ENCODE measurements around the gene OR56A5. TPM values are rescaled to one million over a fixed set of nuclear protein-coding genes. Genes with fewer than 3 reads are reported as not detected.

Gene OR56A5
- polyA plus RNA-seq (2013, experiment 1 of 2), result not detected
- polyA plus RNA-seq (2013, experiment 2 of 2), result not detected

DNA sequence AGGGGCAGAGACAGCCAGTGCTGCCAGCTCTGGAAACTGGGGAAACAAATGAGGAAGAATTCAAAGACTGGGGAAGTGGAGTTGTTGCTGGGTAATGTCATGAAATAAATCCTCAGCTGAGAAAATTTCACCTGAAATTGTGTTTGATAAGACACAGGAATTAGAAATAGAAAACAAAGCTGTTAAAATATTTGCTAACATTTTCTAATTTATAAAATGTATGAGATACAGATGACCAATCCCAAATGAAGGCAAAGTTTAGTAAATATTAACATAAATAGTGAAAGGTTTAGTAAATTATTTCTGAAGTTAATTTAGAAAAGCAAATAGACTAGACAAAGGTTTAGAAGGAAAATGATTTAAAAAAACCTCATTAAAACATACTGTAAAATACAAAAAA is at the start of gene OR56A5:
OR56A5 (minus strand) TSS at position 101 of the 400 bp plus-strand sequence; CDS start at position 101, 0 bp downstream.
- Histone ChIP-seq H3K23ac (ENCODE audit: low read length) (no peak within 1 kb of the TSS), H2BK120ac (ENCODE audit: low read depth, low read length) (no peak within 1 kb of the TSS), H3K27me3 (ENCODE audit: insufficient read depth, low read length, poor library complexity) (no peaks in the 10 kb centered on the region), H3K36me3 (ENCODE audit: control insufficient read depth, insufficient read depth, low read length) (no peaks in the 10 kb centered on the region), H4K8ac (ENCODE audit: low read depth, low read length) (no peak within 1 kb of the TSS), H3K4me1 (ENCODE audit: control insufficient read depth, low read depth, low read length) (no peaks in the 10 kb centered on the region), H3K4me2 (ENCODE audit: low read length) (no peak within 1 kb of the TSS), H3K4me3 (ENCODE audit: low read length) (no peak within 1 kb of the TSS), H3K9ac (ENCODE audit: low read length) (no peak within 1 kb of the TSS), H3K79me1 (ENCODE audit: low read length) (no peaks in the 10 kb centered on the region), H4K5ac (ENCODE audit: low read length) (no peak within 1 kb of the TSS), H3K4ac (ENCODE audit: low read depth, low read length) (no peak within 1 kb of the TSS), H2BK5ac (ENCODE audit: low read length) (no peak within 1 kb of the TSS), H3K79me2 (ENCODE audit: control insufficient read depth, insufficient read depth, low read length) (no peaks in the 10 kb centered on the region), H3K56ac (ENCODE audit: low read length) (no peak within 1 kb of the TSS), H2AK5ac (ENCODE audit: low read length) (no peak within 1 kb of the TSS), H2BK15ac (replicated peaks; ENCODE audit: low read depth) (no peak within 1 kb of the TSS), H3K18ac (ENCODE audit: low read length) (no peak within 1 kb of the TSS), H3K27ac (ENCODE audit: low read depth, low read length) (no peak within 1 kb of the TSS)
- DNase-seq, result no peak

DNA sequence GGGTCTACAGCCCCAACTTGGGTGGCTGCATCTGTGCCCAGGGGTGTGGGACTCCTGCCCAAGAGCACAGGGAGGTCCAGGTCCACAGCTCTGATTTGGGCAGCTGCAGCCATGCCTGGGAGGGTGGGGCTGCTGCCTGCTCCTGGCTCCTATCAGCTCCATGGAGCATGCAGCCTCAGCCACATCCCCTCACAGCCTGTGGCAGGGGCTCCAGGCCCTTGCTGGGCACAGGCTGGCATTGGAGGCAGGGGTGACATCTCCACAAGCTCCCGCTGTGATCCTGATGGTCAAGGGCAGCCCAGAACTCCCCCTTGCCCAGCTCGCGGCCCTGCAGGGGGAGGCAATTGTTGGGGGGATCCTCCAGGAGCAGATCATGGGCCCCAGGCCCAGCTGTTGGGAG is 44.7 kb upstream of the OR56A5 start:
- no peak for DNase-seq
- Histone ChIP-seq H3K79me1 (ENCODE audit: low read length) (no peaks in the 10 kb centered on the region), H3K4me1 (ENCODE audit: control insufficient read depth, low read depth, low read length) (no peaks in the 10 kb centered on the region), H2BK5ac (ENCODE audit: low read length) (no peak overlapping the region), H3K36me3 (ENCODE audit: control insufficient read depth, insufficient read depth, low read length) (no peaks in the 10 kb centered on the region), H3K27me3 (ENCODE audit: insufficient read depth, low read length, poor library complexity) (no peaks in the 10 kb centered on the region), H3K56ac (ENCODE audit: low read length) (no peak overlapping the region), H3K4me2 (ENCODE audit: low read length) (no peak overlapping the region), H3K4me3 (ENCODE audit: low read length) (no peak overlapping the region), H3K79me2 (ENCODE audit: control insufficient read depth, insufficient read depth, low read length) (no peaks in the 10 kb centered on the region), H2BK120ac (ENCODE audit: low read depth, low read length) (no peak overlapping the region), H3K23ac (ENCODE audit: low read length) (no peak overlapping the region), H3K18ac (ENCODE audit: low read length) (no peak overlapping the region), H4K8ac (ENCODE audit: low read depth, low read length) (no peak overlapping the region), H2AK5ac (ENCODE audit: low read length) (no peak overlapping the region), H2BK15ac (replicated peaks; ENCODE audit: low read depth) (no peak overlapping the region), H3K4ac (ENCODE audit: low read depth, low read length) (no peak overlapping the region), H3K9ac (ENCODE audit: low read length) (no peak overlapping the region), H4K5ac (ENCODE audit: low read length) (no peak overlapping the region), H3K27ac (ENCODE audit: low read depth, low read length) (no peak overlapping the region)
- WGBS (ENCODE audit: extremely low coverage, insufficient coverage, low lambda C conversion rate), result no CpG with 5 or more reads among the region's 3 CpGs

DNA sequence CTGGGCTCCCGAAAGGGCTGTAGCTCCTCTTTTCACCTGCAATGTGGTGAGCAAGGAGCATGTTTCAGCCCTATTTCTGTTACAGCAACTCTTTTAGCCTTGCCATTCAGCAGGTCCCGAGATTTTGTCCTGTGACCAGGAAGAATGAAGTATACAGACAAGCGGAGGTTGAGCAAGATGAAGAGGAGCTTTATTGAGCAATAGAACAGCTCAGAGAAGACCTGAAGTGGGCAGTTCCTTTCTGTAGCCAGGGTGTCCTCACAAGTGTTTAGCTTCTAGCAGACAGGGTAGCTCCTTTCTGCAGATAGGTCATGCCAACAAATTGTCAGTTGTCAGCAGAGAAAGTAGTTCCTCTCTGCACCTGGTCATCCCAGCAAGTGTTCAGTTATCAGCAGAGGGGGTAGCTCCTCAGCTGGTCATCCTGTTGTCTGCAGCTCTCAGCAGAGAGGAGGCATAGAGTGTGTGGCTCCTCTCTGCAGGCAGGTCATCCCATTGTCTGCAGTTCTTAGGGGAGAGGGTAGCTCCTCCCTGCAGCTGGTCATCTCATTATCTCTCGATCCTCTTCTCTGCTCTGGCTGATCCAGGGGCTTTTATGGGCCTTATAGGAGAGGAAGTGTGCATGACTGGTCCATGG is 43.9 kb upstream of the OR56A5 start:
- WGBS (ENCODE audit: extremely low coverage, insufficient coverage, low lambda C conversion rate), result no CpG with 5 or more reads among the region's 4 CpGs
- H3K79me1 ChIP-seq (ENCODE audit: low read length), result no peaks in the 10 kb centered on the region
- H2BK5ac ChIP-seq (ENCODE audit: low read length), result no peak overlapping the region

DNA sequence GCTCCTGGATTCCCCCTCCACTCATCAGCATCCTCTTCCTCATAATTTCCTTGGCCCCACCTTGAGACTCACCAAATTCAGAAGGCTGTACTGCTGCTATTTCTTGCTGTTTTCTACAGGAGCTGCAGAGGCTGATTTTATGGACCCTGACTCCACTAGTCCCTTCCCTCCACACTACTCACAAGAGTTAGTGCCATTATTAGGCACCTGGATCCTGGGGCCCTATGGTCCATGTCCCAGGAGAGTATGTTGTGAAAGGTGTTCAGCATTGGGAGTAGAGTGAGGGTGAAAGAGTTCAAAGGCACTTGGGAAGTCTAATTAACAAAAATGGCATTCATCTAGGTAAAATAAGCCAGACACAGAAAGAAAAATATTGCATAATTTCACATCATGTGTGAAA is 38.6 kb upstream of the OR56A5 start, which contains the start of gene OR56A4:
OR56A4 (minus strand) TSS at position 101 of the 400 bp plus-strand sequence. CDS start 3,954 bp downstream, outside the sequence.
- no peak within 1 kb of the TSS for H3K4ac ChIP-seq (ENCODE audit: low read depth, low read length)
- H3K56ac ChIP-seq (ENCODE audit: low read length), result no peak within 1 kb of the TSS
- no peaks in the 10 kb centered on the region for H3K27me3 ChIP-seq (ENCODE audit: insufficient read depth, low read length, poor library complexity)
- H3K79me2 ChIP-seq (ENCODE audit: control insufficient read depth, insufficient read depth, low read length), result no peaks in the 10 kb centered on the region
- no peak within 1 kb of the TSS for H2BK5ac ChIP-seq (ENCODE audit: low read length)
- DNase-seq, result no peak
- H2BK120ac ChIP-seq (ENCODE audit: low read depth, low read length), result no peak within 1 kb of the TSS
- H3K18ac ChIP-seq (ENCODE audit: low read length), result no peak within 1 kb of the TSS
- H3K4me1 ChIP-seq (ENCODE audit: control insufficient read depth, low read depth, low read length), result no peaks in the 10 kb centered on the region
- no peak within 1 kb of the TSS for H3K27ac ChIP-seq (ENCODE audit: low read depth, low read length)
- H3K79me1 ChIP-seq (ENCODE audit: low read length), result no peaks in the 10 kb centered on the region
- no peak within 1 kb of the TSS for H3K4me3 ChIP-seq (ENCODE audit: low read length)
- no peak within 1 kb of the TSS for H2AK5ac ChIP-seq (ENCODE audit: low read length)
- no peaks in the 10 kb centered on the region for H3K36me3 ChIP-seq (ENCODE audit: control insufficient read depth, insufficient read depth, low read length)
- H3K9ac ChIP-seq (ENCODE audit: low read length), result no peak within 1 kb of the TSS
- no peak within 1 kb of the TSS for H3K4me2 ChIP-seq (ENCODE audit: low read length)
- H2BK15ac ChIP-seq (replicated peaks; ENCODE audit: low read depth), result no peak within 1 kb of the TSS
- H3K23ac ChIP-seq (ENCODE audit: low read length), result no peak within 1 kb of the TSS
- H4K5ac ChIP-seq (ENCODE audit: low read length), result no peak within 1 kb of the TSS
- H4K8ac ChIP-seq (ENCODE audit: low read depth, low read length), result no peak within 1 kb of the TSS

More for the DNA sequence above, 43.9 kb upstream of the OR56A5 start:
- no peak overlapping the region for H2BK15ac ChIP-seq (replicated peaks; ENCODE audit: low read depth)
- H4K5ac ChIP-seq (ENCODE audit: low read length), result no peak overlapping the region
- no peak overlapping the region for H4K8ac ChIP-seq (ENCODE audit: low read depth, low read length)
- H3K9ac ChIP-seq (ENCODE audit: low read length), result no peak overlapping the region
- no peak overlapping the region for H3K4ac ChIP-seq (ENCODE audit: low read depth, low read length)
- H3K18ac ChIP-seq (ENCODE audit: low read length), result no peak overlapping the region
- no peak overlapping the region for H3K56ac ChIP-seq (ENCODE audit: low read length)
- no peak overlapping the region for H3K4me3 ChIP-seq (ENCODE audit: low read length)
- H3K27ac ChIP-seq (ENCODE audit: low read depth, low read length), result no peak overlapping the region
- H2AK5ac ChIP-seq (ENCODE audit: low read length), result no peak overlapping the region
- H3K79me2 ChIP-seq (ENCODE audit: control insufficient read depth, insufficient read depth, low read length), result no peaks in the 10 kb centered on the region
- H2BK120ac ChIP-seq (ENCODE audit: low read depth, low read length), result no peak overlapping the region
- no peak overlapping the region for H3K4me2 ChIP-seq (ENCODE audit: low read length)
- no peaks in the 10 kb centered on the region for H3K36me3 ChIP-seq (ENCODE audit: control insufficient read depth, insufficient read depth, low read length)
- H3K23ac ChIP-seq (ENCODE audit: low read length), result no peak overlapping the region
- no peaks in the 10 kb centered on the region for H3K27me3 ChIP-seq (ENCODE audit: insufficient read depth, low read length, poor library complexity)
- DNase-seq, result peak; percentile 3
- no peaks in the 10 kb centered on the region for H3K4me1 ChIP-seq (ENCODE audit: control insufficient read depth, low read depth, low read length)

DNA sequence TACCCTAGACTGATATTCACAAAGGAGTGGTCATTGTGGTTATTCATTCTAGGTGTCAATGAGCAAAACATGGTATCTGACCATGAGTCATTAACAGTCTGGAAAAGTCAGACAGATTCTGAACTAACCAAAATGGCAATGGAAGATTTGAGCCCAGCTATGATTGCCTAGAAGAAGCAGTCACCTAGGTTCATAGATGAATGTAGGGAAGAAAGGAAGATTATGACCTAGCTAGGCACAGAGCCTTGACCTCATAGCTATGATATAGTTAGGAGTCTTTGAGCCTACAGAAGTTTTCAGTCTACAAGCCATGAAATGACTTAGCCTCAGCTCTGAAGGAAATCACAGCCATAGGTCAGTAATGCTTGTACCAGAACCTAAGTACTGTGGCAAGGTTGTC is 38.1 kb upstream of the OR56A5 start:
- Histone ChIP-seq H2BK5ac (ENCODE audit: low read length) (no peak overlapping the region), H3K4ac (ENCODE audit: low read depth, low read length) (no peak overlapping the region), H3K9ac (ENCODE audit: low read length) (no peak overlapping the region), H3K56ac (ENCODE audit: low read length) (no peak overlapping the region), H3K27ac (ENCODE audit: low read depth, low read length) (no peak overlapping the region), H2BK120ac (ENCODE audit: low read depth, low read length) (no peak overlapping the region), H3K4me3 (ENCODE audit: low read length) (no peak overlapping the region), H4K8ac (ENCODE audit: low read depth, low read length) (no peak overlapping the region), H3K4me2 (ENCODE audit: low read length) (no peak overlapping the region), H3K36me3 (ENCODE audit: control insufficient read depth, insufficient read depth, low read length) (no peaks in the 10 kb centered on the region), H2AK5ac (ENCODE audit: low read length) (no peak overlapping the region), H3K27me3 (ENCODE audit: insufficient read depth, low read length, poor library complexity) (no peaks in the 10 kb centered on the region), H4K5ac (ENCODE audit: low read length) (no peak overlapping the region), H3K23ac (ENCODE audit: low read length) (no peak overlapping the region), H3K79me2 (ENCODE audit: control insufficient read depth, insufficient read depth, low read length) (no peaks in the 10 kb centered on the region), H2BK15ac (replicated peaks; ENCODE audit: low read depth) (no peak overlapping the region), H3K4me1 (ENCODE audit: control insufficient read depth, low read depth, low read length) (no peaks in the 10 kb centered on the region), H3K79me1 (ENCODE audit: low read length) (no peaks in the 10 kb centered on the region), H3K18ac (ENCODE audit: low read length) (no peak overlapping the region)
- DNase-seq, result no peak

- H3K27ac ChIP-seq (ENCODE audit: low read depth, low read length), result no peak overlapping the region
- no peak overlapping the region for H3K4ac ChIP-seq (ENCODE audit: low read depth, low read length)
- H3K4me3 ChIP-seq (ENCODE audit: low read length), result no peak overlapping the region
- no peak overlapping the region for H2BK15ac ChIP-seq (replicated peaks; ENCODE audit: low read depth)
- no peak overlapping the region for H3K4me2 ChIP-seq (ENCODE audit: low read length)
- H2BK5ac ChIP-seq (ENCODE audit: low read length), result no peak overlapping the region
- no peak for DNase-seq
- H3K23ac ChIP-seq (ENCODE audit: low read length), result no peak overlapping the region
- H3K79me1 ChIP-seq (ENCODE audit: low read length), result no peaks in the 10 kb centered on the region
- no peaks in the 10 kb centered on the region for H3K27me3 ChIP-seq (ENCODE audit: insufficient read depth, low read length, poor library complexity)
- H3K36me3 ChIP-seq (ENCODE audit: control insufficient read depth, insufficient read depth, low read length), result no peaks in the 10 kb centered on the region
- no peak overlapping the region for H4K5ac ChIP-seq (ENCODE audit: low read length)
- no peak overlapping the region for H2BK120ac ChIP-seq (ENCODE audit: low read depth, low read length)
- no peak overlapping the region for H2AK5ac ChIP-seq (ENCODE audit: low read length)
- H4K8ac ChIP-seq (ENCODE audit: low read depth, low read length), result no peak overlapping the region
- no peak overlapping the region for H3K9ac ChIP-seq (ENCODE audit: low read length)
- H3K79me2 ChIP-seq (ENCODE audit: control insufficient read depth, insufficient read depth, low read length), result no peaks in the 10 kb centered on the region
- H3K18ac ChIP-seq (ENCODE audit: low read length), result no peak overlapping the region
- WGBS (ENCODE audit: extremely low coverage, insufficient coverage, low lambda C conversion rate), result no CpG with 5 or more reads among the region's 7 CpGs
- no peak overlapping the region for H3K56ac ChIP-seq (ENCODE audit: low read length)
- no peaks in the 10 kb centered on the region for H3K4me1 ChIP-seq (ENCODE audit: control insufficient read depth, low read depth, low read length)
Measured at GRCh38 chr11:6002202-6002699, 34.0 kb upstream of the OR56A5 start.
